HG02763 (cell line): ENCODE data around the gene ZGPAT.
"Not testable (repeated sequence)": the region's sequence is repeated elsewhere in the genome, so short reads cannot be mapped to it uniquely, and the experiment has no call there.

Source experiments
- ATAC-seq: cut with Tn5 transposase; IDR thresholded peaks from one replicate; pipeline ENCODE4 v1.9.1; 2021; ENCODE audit warnings: mild to moderate bottlenecking, moderate library complexity; ENCODE audit not compliant: unreplicated experiment

ZGPAT gene

GRCh38 chr20:63755933-63756647, 48.3 kb downstream of the ZGPAT start:
- ATAC-seq = no peak

GRCh38 chr20:63756648-63756991, 48.8 kb downstream of the ZGPAT start:
- no peak for ATAC-seq

- no peak for ATAC-seq
Observed at GRCh38 chr20:63758152-63758551, 50.3 kb downstream of the ZGPAT start.

GRCh38 chr20:63759377-63759901, 51.6 kb downstream of the ZGPAT start:
- no peak for ATAC-seq

- no peak for ATAC-seq
Observed at GRCh38 chr20:63765082-63765873, 57.4 kb downstream of the ZGPAT start.

GRCh38 chr20:63765902-63766301, 58.1 kb downstream of the ZGPAT start:
- no peak for ATAC-seq

GRCh38 chr20:63766695-63767426, 59.0 kb downstream of the ZGPAT start:
- no peak for ATAC-seq

GRCh38 chr20:63767456-63767855, 59.6 kb downstream of the ZGPAT start:
- no peak for ATAC-seq

GRCh38 chr20:63767886-63768285, 60.0 kb downstream of the ZGPAT start:
- ATAC-seq = no peak

- ATAC-seq = no peak
Observed at GRCh38 chr20:63768591-63769515, 61.0 kb downstream of the ZGPAT start.

GRCh38 chr20:63769891-63770474, 62.1 kb downstream of the ZGPAT start:
- no peak for ATAC-seq

GRCh38 chr20:63771046-63771707, 63.3 kb downstream of the ZGPAT start:
- ATAC-seq = no peak

GRCh38 chr20:63772781-63773518, 65.1 kb downstream of the ZGPAT start:
- ATAC-seq = no peak

GRCh38 chr20:63773571-63774241, 65.9 kb downstream of the ZGPAT start:
- no peak for ATAC-seq

GRCh38 chr20:63774306-63774705, 66.5 kb downstream of the ZGPAT start:
- no peak for ATAC-seq

GRCh38 chr20:63775096-63775978, 67.5 kb downstream of the ZGPAT start:
- ATAC-seq = no peak

GRCh38 chr20:63776875-63777274, 69.0 kb downstream of the ZGPAT start:
- ATAC-seq = not testable (repeated sequence)
